ENCODE measurements around the gene OR9Q2.
"Not testable (repeated sequence)": the region's sequence is repeated elsewhere in the genome, so short reads cannot be mapped to it uniquely, and the experiment has no call there.

Gene OR9Q2

GRCh38 chr11:58188770-58189169 is at the start of gene OR9Q2:
TSS of gene OR9Q2 (plus strand) at chr11:58189070. CDS start at chr11:58190491, 1,421 bp downstream.
- DNase-seq: no peak

- no peak for DNase-seq
Measured at GRCh38 chr11:58142761-58143160, 46.1 kb upstream of the OR9Q2 start.

- DNase-seq: no peak
Measured at GRCh38 chr11:58152781-58153180, 36.1 kb upstream of the OR9Q2 start.

GRCh38 chr11:58164389-58164788 is 24.5 kb upstream of the OR9Q2 start:
- no peak for DNase-seq

GRCh38 chr11:58164990-58165389 is 23.9 kb upstream of the OR9Q2 start:
- no peak for DNase-seq

- no peak for DNase-seq
Measured at GRCh38 chr11:58165504-58166106, 23.3 kb upstream of the OR9Q2 start.

GRCh38 chr11:58177409-58178054 is 11.3 kb upstream of the OR9Q2 start:
- DNase-seq: no peak

- no peak for DNase-seq
Measured at GRCh38 chr11:58178444-58178843, 10.4 kb upstream of the OR9Q2 start.

- no peak for DNase-seq
Measured at GRCh38 chr11:58179648-58180047, 9.2 kb upstream of the OR9Q2 start.

GRCh38 chr11:58186938-58187337 is 1.9 kb upstream of the OR9Q2 start:
- no peak for DNase-seq

- DNase-seq: no peak
Measured at GRCh38 chr11:58192229-58192628, 3.4 kb downstream of the OR9Q2 start.

- DNase-seq: no peak
Measured at GRCh38 chr11:58193391-58193790, 4.5 kb downstream of the OR9Q2 start.

- no peak for DNase-seq
Measured at GRCh38 chr11:58195939-58196338, 7.1 kb downstream of the OR9Q2 start.

- DNase-seq: no peak
Measured at GRCh38 chr11:58199271-58199670, 10.4 kb downstream of the OR9Q2 start.

GRCh38 chr11:58204042-58204441 is 15.2 kb downstream of the OR9Q2 start, which contains the start of gene OR1S2:
TSS of gene OR1S2 (minus strand) at chr11:58204142. CDS start at chr11:58204142, 0 bp downstream.
- DNase-seq: no peak

- not testable (repeated sequence) for DNase-seq
Measured at GRCh38 chr11:58212420-58212819, 23.6 kb downstream of the OR9Q2 start, which contains the start of gene OR1S1. TSS of gene OR1S1 (plus strand) at chr11:58212720.

- no peak for DNase-seq
Measured at GRCh38 chr11:58216476-58216875, 27.6 kb downstream of the OR9Q2 start.

GRCh38 chr11:58222721-58223120 is 33.9 kb downstream of the OR9Q2 start:
- DNase-seq: no peak

GRCh38 chr11:58227956-58228615 is 39.2 kb downstream of the OR9Q2 start:
- DNase-seq: no peak
